Body of pancreas (tissue), 4 donors: ENCODE measurements around the gene PTPRJ.

Experiments used
- CTCF ChIP-seq, 7 experiments: fragments of 450-650 bp in 4 of 7; fragments of 200-600 bp in 3 of 7; sonication (generic) in 3 of 7; IDR thresholded peaks; one replicate each; pipeline ENCODE4 v1.5.1; 2016 to 2019; ENCODE audit warnings: antibody characterized with exemption in 7 of 7
- POLR2A ChIP-seq, 3 donors: fragments of 450-650 bp; IDR thresholded peaks; one replicate each; pipeline ENCODE4 v1.6.1; 2016; ENCODE audit warnings: antibody characterized with exemption in 3 of 3, mild to moderate bottlenecking in 2 of 3

- TF ChIP-seq CTCF (IDR thresholded peaks at IDR 0.05) (no peak), POLR2A (IDR thresholded peaks at IDR 0.05) (no peak)
These were observed 72.1 kb downstream of the PTPRJ start for GRCh38 chr11:48052183-48053044.
